Erythroblast (primary cell): ENCODE measurements around the gene WDFY1.

Experiments
- DNase-seq, 2 experiments: peaks; one replicate each; lab custom pipeline; 2025; lab: John Stamatoyannopoulos, UW
- GATA1 ChIP-seq: IDR thresholded peaks from 2 replicates; pipeline ENCODE4 v1.6.1; 2011; ENCODE audit warnings: low read depth, mild to moderate bottlenecking, control low read depth, low read length, moderate library complexity
- POLR2A ChIP-seq: IDR thresholded peaks from 2 replicates; pipeline ENCODE4 v1.6.1; 2011; ENCODE audit warnings: mild to moderate bottlenecking, low read length

Gene WDFY1

GRCh38 chr2:223909001-223909741 is 36.0 kb downstream of the WDFY1 start:
- DNase-seq: no peak
- TF ChIP-seq GATA1 (no peak), POLR2A (no peak)

GRCh38 chr2:223908304-223908998 is 36.7 kb downstream of the WDFY1 start:
- no peak for DNase-seq
- TF ChIP-seq POLR2A (no peak), GATA1 (no peak)

- no peak for DNase-seq
- TF ChIP-seq POLR2A: no peak
Measured at GRCh38 chr2:223905996-223906395, 39.1 kb downstream of the WDFY1 start.

GRCh38 chr2:223901854-223902253 is 43.3 kb downstream of the WDFY1 start:
- no peak for DNase-seq
- TF ChIP-seq GATA1 (no peak), POLR2A (no peak)

GRCh38 chr2:223901311-223901710 is 43.8 kb downstream of the WDFY1 start:
- TF ChIP-seq GATA1 (no peak), POLR2A (no peak)
- no peak for DNase-seq

- TF ChIP-seq POLR2A (no peak), GATA1 (no peak)
- no peak for DNase-seq
Measured at GRCh38 chr2:223900531-223900930, 44.6 kb downstream of the WDFY1 start.

- TF ChIP-seq POLR2A (no peak), GATA1 (no peak)
- no peak for DNase-seq
Measured at GRCh38 chr2:223900066-223900465, 45.1 kb downstream of the WDFY1 start.

- TF ChIP-seq GATA1: no peak
- TF ChIP-seq POLR2A: no peak
- no peak for DNase-seq
Measured at GRCh38 chr2:223897669-223898330, 47.3 kb downstream of the WDFY1 start.

- no peak for TF ChIP-seq POLR2A
- no peak for TF ChIP-seq GATA1
- DNase-seq: no peak
Measured at GRCh38 chr2:223896833-223897311, 48.3 kb downstream of the WDFY1 start.

- TF ChIP-seq POLR2A (no peak), GATA1 (no peak)
- no peak for DNase-seq
Measured at GRCh38 chr2:223894968-223895367, 50.2 kb downstream of the WDFY1 start.

- DNase-seq: no peak
- TF ChIP-seq POLR2A (no peak), GATA1 (no peak)
Measured at GRCh38 chr2:223894009-223894408, 51.1 kb downstream of the WDFY1 start.

- DNase-seq: no peak
- TF ChIP-seq GATA1 (no peak), POLR2A (no peak)
Measured at GRCh38 chr2:223890721-223891120, 54.4 kb downstream of the WDFY1 start.

- DNase-seq: no peak
- TF ChIP-seq POLR2A (no peak), GATA1 (no peak)
Measured at GRCh38 chr2:223889229-223889628, 55.9 kb downstream of the WDFY1 start.

- no peak for DNase-seq
- TF ChIP-seq POLR2A (no peak), GATA1 (no peak)
Measured at GRCh38 chr2:223888251-223888650, 56.9 kb downstream of the WDFY1 start.

- DNase-seq: no peak
- TF ChIP-seq GATA1 (no peak), POLR2A (no peak)
Measured at GRCh38 chr2:223887127-223887526, 58.0 kb downstream of the WDFY1 start.
